H9 (cell line): ENCODE data around the gene AFF1. TPM values are rescaled to one million over a fixed set of nuclear protein-coding genes. Genes with fewer than 3 reads are reported as not detected.

Experiments
- DNase-seq: peaks from one replicate; pipeline ENCODE4 v3.0.0-alpha.2; 2017
- H2AFZ ChIP-seq: one replicate; pipeline ENCODE4 v1.6.1; 2013; ENCODE audit warnings: mild to moderate bottlenecking, low read length, control low read depth, moderate library complexity
- H2AK5ac ChIP-seq: 2 replicates; pipeline ENCODE4 v1.6.1; 2013; ENCODE audit warnings: low read length, control low read depth, mixed read lengths; ENCODE audit not compliant: insufficient read length
- H2BK120ac ChIP-seq: one replicate; pipeline ENCODE4 v1.6.1; 2013; ENCODE audit warnings: low read depth, mild to moderate bottlenecking, low read length, control low read depth, inconsistent platforms; ENCODE audit not compliant: poor library complexity, severe bottlenecking
- H2BK12ac ChIP-seq: 2 replicates; pipeline ENCODE4 v1.6.1; 2013; ENCODE audit warnings: low read length, control low read depth, mixed read lengths, low read depth; ENCODE audit not compliant: insufficient read length
- H2BK15ac ChIP-seq: 2 replicates; pipeline ENCODE4 v1.6.1; 2013; ENCODE audit warnings: low read depth, low read length, control low read depth
- H2BK20ac ChIP-seq: one replicate; pipeline ENCODE4 v1.6.1; 2013; ENCODE audit warnings: low read depth, mild to moderate bottlenecking, low read length, control low read depth, inconsistent platforms; ENCODE audit not compliant: poor library complexity, severe bottlenecking
- H2BK5ac ChIP-seq: 2 replicates; pipeline ENCODE4 v1.6.1; 2013; ENCODE audit warnings: low read length, control low read depth, mixed read lengths; ENCODE audit not compliant: insufficient read length
- H3K14ac ChIP-seq: 2 replicates; pipeline ENCODE4 v1.6.1; 2013; ENCODE audit warnings: low read length, control low read depth; ENCODE audit not compliant: insufficient read depth
- H3K18ac ChIP-seq: 2 replicates; pipeline ENCODE4 v1.6.1; 2013; ENCODE audit warnings: low read depth, mild to moderate bottlenecking, mixed read lengths, low read length, control low read depth; ENCODE audit not compliant: insufficient read length
- H3K23ac ChIP-seq: 2 replicates; pipeline ENCODE4 v1.6.1; 2013; ENCODE audit warnings: low read length, control low read depth, mixed read lengths, low read depth; ENCODE audit not compliant: insufficient read length
- H3K23me2 ChIP-seq: 2 replicates; pipeline ENCODE4 v1.6.1; 2013; ENCODE audit warnings: low read depth, mild to moderate bottlenecking, mixed read lengths, low read length, control low read depth; ENCODE audit not compliant: insufficient read length, poor library complexity, severe bottlenecking
- H3K27ac ChIP-seq: 2 replicates; pipeline ENCODE4 v1.5.1; 2013; ENCODE audit warnings: low read length, control low read depth, mixed read lengths, low read depth; ENCODE audit not compliant: insufficient read length
- H3K27me3 ChIP-seq: 2 replicates; pipeline ENCODE4 v1.6.1; 2013; ENCODE audit warnings: low read length, control low read depth, inconsistent platforms; ENCODE audit not compliant: insufficient read depth
- H3K4ac ChIP-seq: 2 replicates; pipeline ENCODE4 v1.6.1; 2013; ENCODE audit warnings: low read depth, mild to moderate bottlenecking, control low read depth, inconsistent platforms, low read length, moderate library complexity
- H3K4me1 ChIP-seq: 2 replicates; pipeline ENCODE4 v1.6.1; 2013; ENCODE audit warnings: low read length, control low read depth, inconsistent platforms; ENCODE audit not compliant: insufficient read depth
- H3K4me2 ChIP-seq: 2 replicates; pipeline ENCODE4 v1.6.1; 2013; ENCODE audit warnings: low read length, control low read depth, mixed read lengths; ENCODE audit not compliant: insufficient read length, insufficient read depth
- H3K56ac ChIP-seq: 2 replicates; pipeline ENCODE4 v1.6.1; 2013; ENCODE audit warnings: low read depth, mild to moderate bottlenecking, mixed read lengths, low read length, control low read depth; ENCODE audit not compliant: insufficient read length
- H3K79me1 ChIP-seq: 2 replicates; pipeline ENCODE4 v1.6.1; 2013; ENCODE audit warnings: low read depth, mild to moderate bottlenecking, moderate library complexity, low read length, control low read depth, inconsistent platforms; ENCODE audit not compliant: insufficient read depth, poor library complexity, severe bottlenecking
- H3K79me2 ChIP-seq: 2 replicates; pipeline ENCODE4 v1.6.1; 2013; ENCODE audit warnings: low read length, control low read depth, inconsistent platforms; ENCODE audit not compliant: insufficient read depth
- H3K9ac ChIP-seq: 2 replicates; pipeline ENCODE4 v1.6.1; 2013; ENCODE audit warnings: low read length, control low read depth, mixed read lengths; ENCODE audit not compliant: insufficient read length; ENCODE audit errors: extremely low read depth
- H3K9me3 ChIP-seq: one replicate; pipeline ENCODE4 v1.6.1; 2013; ENCODE audit warnings: low read depth, low read length, inconsistent platforms; ENCODE audit not compliant: control insufficient read depth
- H3T11ph ChIP-seq: one replicate; pipeline ENCODE4 v1.6.1; 2013; ENCODE audit warnings: mild to moderate bottlenecking, low read length, control low read depth, inconsistent platforms
- H4K20me1 ChIP-seq: one replicate; pipeline ENCODE4 v1.6.1; 2013; ENCODE audit not compliant: control insufficient read depth, insufficient read length, insufficient read depth
- H4K5ac ChIP-seq: 2 replicates; pipeline ENCODE4 v1.6.1; 2013; ENCODE audit warnings: low read depth, mild to moderate bottlenecking, mixed read lengths, low read length, control low read depth; ENCODE audit not compliant: insufficient read length
- H4K8ac ChIP-seq: replicated peaks from 2 replicates; pipeline ENCODE4 v1.6.1; 2013; ENCODE audit warnings: low read length, control low read depth, mixed read lengths, low read depth; ENCODE audit not compliant: insufficient read length
- H4K91ac ChIP-seq: 2 replicates; pipeline ENCODE4 v1.6.1; 2013; ENCODE audit warnings: low read depth, mild to moderate bottlenecking, moderate library complexity, mixed read lengths, low read length, control low read depth; ENCODE audit not compliant: insufficient read length
- H3K27ac Mint-ChIP-seq, 3 experiments: 2 replicates in 2 of 3; 3 replicates in 1 of 3; pipeline ENCODE4 v1.8.0; 2020 to 2021; ENCODE audit warnings: mixed read lengths in 3 of 3, mild to moderate bottlenecking in 1 of 3, moderate library complexity in 1 of 3
- H3K27me3 Mint-ChIP-seq: 2 replicates; pipeline ENCODE4 v1.8.0; 2021; ENCODE audit warnings: low read depth, mild to moderate bottlenecking, moderate library complexity, mixed read lengths
- H3K36me3 Mint-ChIP-seq, 3 experiments: 2 replicates in 2 of 3; 3 replicates in 1 of 3; pipeline ENCODE4 v1.8.0; 2020 to 2021; ENCODE audit warnings: low read depth in 3 of 3, mixed read lengths in 3 of 3; ENCODE audit not compliant: insufficient read depth in 1 of 3
- H3K4me1 Mint-ChIP-seq, 2 experiments: 2 replicates each; pipeline ENCODE4 v1.8.0; 2020; ENCODE audit warnings: mixed read lengths in 2 of 2
- H3K4me3 Mint-ChIP-seq, 2 experiments: 2 replicates in 1 of 2; 3 replicates in 1 of 2; pipeline ENCODE4 v1.8.0; 2020 to 2021; ENCODE audit warnings: mild to moderate bottlenecking in 2 of 2, mixed read lengths in 2 of 2, moderate library complexity in 1 of 2
- H3K9me3 Mint-ChIP-seq, 2 experiments: 2 replicates in 1 of 2; 3 replicates in 1 of 2; pipeline ENCODE4 v1.8.0; 2020; ENCODE audit warnings: mild to moderate bottlenecking in 2 of 2, mixed read lengths in 2 of 2, moderate library complexity in 1 of 2
- WGBS: extraction: QIAGEN DNeasy Blood & Tissue Kit; methylation state at CpG from one replicate; pipeline ENCODE4 v1.1.7; 2013; ENCODE audit warnings: missing lambda C conversion rate, low lambda C conversion rate, mixed read lengths; ENCODE audit not compliant: insufficient read length; ENCODE audit errors: extremely low coverage; 5-methylcytosine and 5-hydroxymethylcytosine counted together
- total RNA-seq: library from RNA; stranded (reverse); gene quantifications from 2 replicates; pipeline ENCODE4 v1.2.1, GENCODE V29; 2021
- TF ChIP-seq, protein P1 (sequence below): fragments of 200-600 bp; sonication (generic); conservative IDR thresholded peaks from 3 replicates; pipeline ENCODE4 v1.8.0; 2021; ENCODE audit warnings: antibody characterized with exemption, mild to moderate bottlenecking

Gene AFF1
- total RNA-seq, 1 experiment from 2014 or later: 74.5 TPM

DNA sequence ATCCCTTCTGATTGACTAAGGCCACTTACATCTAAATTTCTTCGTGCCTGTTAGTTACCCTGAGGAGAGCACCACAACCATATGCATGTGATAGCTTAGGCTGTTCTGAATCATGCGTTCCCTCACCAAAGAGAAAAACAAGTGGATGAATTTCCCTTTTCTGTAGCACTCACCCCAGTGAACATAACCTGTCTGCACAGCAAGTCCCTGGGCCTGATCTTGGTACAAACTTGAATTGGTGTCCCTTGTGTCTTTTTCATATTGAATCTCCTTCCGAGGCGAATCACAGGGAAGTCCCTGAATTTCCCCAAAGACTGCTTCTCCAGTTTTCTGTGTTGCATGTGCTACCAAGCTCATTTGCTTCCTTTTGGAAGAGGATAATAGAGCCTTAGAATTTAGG lies 185.2 kb downstream of the AFF1 start:
- no peak overlapping the region for H3K4ac ChIP-seq
- peaks cover 19 to 56% (median 28%) of the 10 kb centered on the region in 3 experiments for H3K36me3 Mint-ChIP-seq
- no peaks in the 10 kb centered on the region for H3K9me3 ChIP-seq
- no peaks in the 10 kb centered on the region; the same call in 1 of the 2 replicates for H3K4me1 ChIP-seq
- no peak overlapping the region for H3K4me2 ChIP-seq
- H2BK12ac ChIP-seq: no peak overlapping the region
- no peak overlapping the region for H4K91ac ChIP-seq
- no peak overlapping the region for H3K27ac ChIP-seq
- H3K18ac ChIP-seq: no peak overlapping the region
- TF ChIP-seq, protein P1, sequence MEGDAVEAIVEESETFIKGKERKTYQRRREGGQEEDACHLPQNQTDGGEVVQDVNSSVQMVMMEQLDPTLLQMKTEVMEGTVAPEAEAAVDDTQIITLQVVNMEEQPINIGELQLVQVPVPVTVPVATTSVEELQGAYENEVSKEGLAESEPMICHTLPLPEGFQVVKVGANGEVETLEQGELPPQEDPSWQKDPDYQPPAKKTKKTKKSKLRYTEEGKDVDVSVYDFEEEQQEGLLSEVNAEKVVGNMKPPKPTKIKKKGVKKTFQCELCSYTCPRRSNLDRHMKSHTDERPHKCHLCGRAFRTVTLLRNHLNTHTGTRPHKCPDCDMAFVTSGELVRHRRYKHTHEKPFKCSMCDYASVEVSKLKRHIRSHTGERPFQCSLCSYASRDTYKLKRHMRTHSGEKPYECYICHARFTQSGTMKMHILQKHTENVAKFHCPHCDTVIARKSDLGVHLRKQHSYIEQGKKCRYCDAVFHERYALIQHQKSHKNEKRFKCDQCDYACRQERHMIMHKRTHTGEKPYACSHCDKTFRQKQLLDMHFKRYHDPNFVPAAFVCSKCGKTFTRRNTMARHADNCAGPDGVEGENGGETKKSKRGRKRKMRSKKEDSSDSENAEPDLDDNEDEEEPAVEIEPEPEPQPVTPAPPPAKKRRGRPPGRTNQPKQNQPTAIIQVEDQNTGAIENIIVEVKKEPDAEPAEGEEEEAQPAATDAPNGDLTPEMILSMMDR: no peak
- H3K27ac Mint-ChIP-seq: peak overlapping the region in 2 of 3 experiments; percentile 39 to 92; a peak in 4 of 7 replicates
- H4K20me1 ChIP-seq: no peaks in the 10 kb centered on the region
- H2AFZ ChIP-seq: no peak overlapping the region
- H2BK15ac ChIP-seq: no peak overlapping the region
- H3K27me3 ChIP-seq: no peaks in the 10 kb centered on the region
- peaks cover 2% of the 10 kb centered on the region; the same call in 1 of the 2 replicates for H3K79me2 ChIP-seq
- no peak overlapping the region for H3K14ac ChIP-seq
- no peak overlapping the region for H2BK120ac ChIP-seq
- H2BK20ac ChIP-seq: no peak overlapping the region
- H2AK5ac ChIP-seq: no peak overlapping the region
- H4K8ac ChIP-seq: no peak overlapping the region
- no peak overlapping the region for H3K23ac ChIP-seq
- no peak overlapping the region for H4K5ac ChIP-seq
- H3K4me3 Mint-ChIP-seq: no peak overlapping the region
- peaks cover 6% of the 10 kb centered on the region for H3K79me1 ChIP-seq
- H2BK5ac ChIP-seq: no peak overlapping the region
- no peaks in the 10 kb centered on the region for H3K9me3 Mint-ChIP-seq
- no CpG with 5 or more reads among the region's 4 CpGs for WGBS
- no peak overlapping the region for H3K9ac ChIP-seq
- peaks cover 20 to 22% of the 10 kb centered on the region in 2 experiments for H3K4me1 Mint-ChIP-seq
- H3T11ph ChIP-seq: no peak overlapping the region
- H3K23me2 ChIP-seq: peaks cover 3% of the 10 kb centered on the region
- no peak overlapping the region for H3K56ac ChIP-seq
- H3K27me3 Mint-ChIP-seq: no peaks in the 10 kb centered on the region; the same call in 1 of the 2 replicates
- DNase-seq: no peak
